GM12872 (cell line): ENCODE data around the gene TSPAN2.

Experiments used
- CTCF ChIP-seq: IDR thresholded peaks from 3 replicates; pipeline ENCODE4 v1.5.1; 2011; ENCODE audit warnings: low read depth, mild to moderate bottlenecking, low read length, moderate library complexity; ENCODE audit not compliant: insufficient read depth

Gene TSPAN2

DNA sequence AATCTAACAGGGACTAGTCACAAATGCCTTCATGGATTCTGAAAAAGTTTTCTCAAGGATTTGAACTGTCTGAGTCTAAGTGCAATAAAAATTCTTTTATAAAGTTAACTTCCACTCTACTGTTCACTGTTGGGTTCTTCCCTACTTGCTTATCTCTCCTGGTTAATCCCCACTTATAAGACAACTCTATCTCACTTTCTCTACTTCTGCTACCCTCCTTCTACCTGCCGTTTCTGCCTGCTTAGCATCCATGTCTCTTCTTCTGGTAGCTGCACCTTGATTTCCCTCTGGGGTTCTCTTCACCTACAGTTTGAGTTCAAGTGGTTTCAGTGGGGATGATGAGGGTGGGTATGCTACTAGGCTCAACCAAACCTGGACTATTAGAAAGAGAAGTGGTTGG is 53.7 kb downstream of the TSPAN2 start:
- no peak for TF ChIP-seq CTCF

DNA sequence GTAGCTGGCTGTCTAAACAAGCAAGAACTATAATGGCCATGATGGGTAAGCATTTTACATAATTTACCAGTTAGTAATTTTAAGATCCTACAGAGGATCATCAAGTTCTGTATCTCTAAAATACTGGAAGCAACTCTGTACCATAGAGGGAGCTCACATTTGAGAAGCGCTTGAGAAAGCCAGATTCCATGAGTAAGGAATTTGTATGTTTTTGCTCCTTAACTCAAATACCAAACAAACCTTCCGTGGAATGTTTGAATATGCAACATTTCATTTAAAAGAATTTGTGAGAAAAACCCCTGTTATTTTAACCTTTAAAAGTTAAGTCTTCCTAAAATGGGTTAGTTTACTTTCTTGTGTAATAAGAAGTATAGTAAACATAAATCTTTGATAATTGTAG is 57.7 kb downstream of the TSPAN2 start:
- no peak for TF ChIP-seq CTCF

DNA sequence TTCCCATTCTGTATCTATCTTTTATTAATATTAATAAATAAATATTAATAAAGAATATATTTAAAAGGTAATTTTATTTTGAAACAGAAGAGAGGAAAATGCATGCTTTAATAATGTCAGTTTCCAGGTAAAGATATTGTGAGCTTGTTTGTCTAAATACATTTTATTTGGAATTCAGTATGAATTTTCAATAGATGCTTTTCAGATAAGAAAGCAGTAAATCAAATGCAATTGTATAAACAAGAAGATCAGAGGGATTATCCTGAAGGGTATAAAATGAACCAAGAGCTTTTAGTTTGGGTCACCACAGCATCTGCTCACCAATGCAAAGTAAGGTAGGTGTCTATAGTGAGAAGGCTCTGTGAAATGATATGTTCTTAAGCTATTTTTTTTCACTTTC is 59.8 kb downstream of the TSPAN2 start, which contains the start of gene TSHB:
Gene TSHB, plus strand, starts transcription at position 301 of the 400 bp plus-strand sequence. CDS start 3,537 bp downstream, outside the sequence.
- TF ChIP-seq CTCF: no peak

GRCh38 chr1:115023593-115023992 is 65.7 kb downstream of the TSPAN2 start:
- no peak for TF ChIP-seq CTCF

DNA sequence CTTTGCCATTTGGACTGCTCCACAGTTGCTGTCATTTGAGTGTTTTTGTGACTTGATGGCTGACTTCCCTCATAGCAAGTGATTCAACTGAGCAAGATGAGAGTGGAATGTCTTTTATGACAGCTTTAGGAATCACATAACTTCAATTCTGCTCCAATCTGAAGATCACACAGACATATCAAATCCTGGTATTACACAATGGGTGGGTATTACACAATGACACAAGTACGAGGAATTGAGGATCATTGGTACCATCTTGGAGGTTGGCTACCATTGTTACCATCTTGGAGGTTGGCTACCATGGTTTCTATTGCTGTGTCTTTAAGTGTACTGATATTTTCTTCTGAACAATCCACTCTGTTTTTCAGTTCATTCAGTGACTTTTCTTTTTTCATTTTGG is 68.2 kb downstream of the TSPAN2 start:
- TF ChIP-seq CTCF: no peak

GRCh38 chr1:115013792-115014191 is 75.5 kb downstream of the TSPAN2 start:
- no peak for TF ChIP-seq CTCF

DNA sequence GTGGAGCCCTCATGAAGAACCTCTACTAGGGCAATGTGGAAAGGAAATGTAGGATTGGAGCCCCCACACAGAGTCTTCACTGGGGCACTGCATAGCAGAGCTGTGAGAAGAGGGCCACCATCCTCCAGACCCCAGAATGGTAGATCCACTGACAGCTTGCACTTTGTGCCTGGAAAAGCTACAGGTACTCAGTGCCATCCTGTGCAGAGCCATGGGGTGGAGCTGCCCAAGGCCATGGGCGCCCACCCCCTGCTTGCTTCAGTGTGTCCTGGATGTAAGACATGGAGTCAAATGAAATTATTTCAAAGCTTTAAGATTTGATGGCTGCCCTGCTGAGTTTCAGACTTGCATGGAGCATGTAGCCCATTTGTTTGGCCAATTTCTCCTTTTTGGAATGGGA is 76.9 kb downstream of the TSPAN2 start:
- TF ChIP-seq CTCF: no peak

GRCh38 chr1:115012006-115012405 is 77.3 kb downstream of the TSPAN2 start:
- TF ChIP-seq CTCF: no peak
